ENCODE data around the gene MTG1.
"Not testable (repeated sequence)": the region's sequence is repeated elsewhere in the genome, so short reads cannot be mapped to it uniquely, and the experiment has no call there.

The MTG1 gene

DNA sequence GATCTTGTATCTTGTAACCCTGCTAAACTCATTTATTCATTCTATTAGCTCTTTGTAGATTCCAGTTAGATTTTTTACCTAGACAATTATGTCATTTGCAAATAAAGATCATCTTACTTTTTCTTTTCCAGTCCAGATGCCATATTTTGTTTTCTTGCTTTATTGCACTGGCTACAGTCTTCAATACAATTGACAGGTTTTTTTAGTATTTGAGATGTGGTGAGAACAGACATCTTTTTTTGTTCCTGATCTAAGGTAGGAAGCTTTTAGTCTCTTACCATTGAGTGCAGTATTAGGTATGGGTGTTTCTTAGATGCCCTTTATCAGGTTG, 18.4 kb downstream of the MTG1 start:
- TF ChIP-seq, protein P1, sequence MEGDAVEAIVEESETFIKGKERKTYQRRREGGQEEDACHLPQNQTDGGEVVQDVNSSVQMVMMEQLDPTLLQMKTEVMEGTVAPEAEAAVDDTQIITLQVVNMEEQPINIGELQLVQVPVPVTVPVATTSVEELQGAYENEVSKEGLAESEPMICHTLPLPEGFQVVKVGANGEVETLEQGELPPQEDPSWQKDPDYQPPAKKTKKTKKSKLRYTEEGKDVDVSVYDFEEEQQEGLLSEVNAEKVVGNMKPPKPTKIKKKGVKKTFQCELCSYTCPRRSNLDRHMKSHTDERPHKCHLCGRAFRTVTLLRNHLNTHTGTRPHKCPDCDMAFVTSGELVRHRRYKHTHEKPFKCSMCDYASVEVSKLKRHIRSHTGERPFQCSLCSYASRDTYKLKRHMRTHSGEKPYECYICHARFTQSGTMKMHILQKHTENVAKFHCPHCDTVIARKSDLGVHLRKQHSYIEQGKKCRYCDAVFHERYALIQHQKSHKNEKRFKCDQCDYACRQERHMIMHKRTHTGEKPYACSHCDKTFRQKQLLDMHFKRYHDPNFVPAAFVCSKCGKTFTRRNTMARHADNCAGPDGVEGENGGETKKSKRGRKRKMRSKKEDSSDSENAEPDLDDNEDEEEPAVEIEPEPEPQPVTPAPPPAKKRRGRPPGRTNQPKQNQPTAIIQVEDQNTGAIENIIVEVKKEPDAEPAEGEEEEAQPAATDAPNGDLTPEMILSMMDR (IDR thresholded peaks at IDR 0.05; ENCODE audit: insufficient read depth, missing control alignments): no peak
- no peak for FAIRE-seq
- DNase-seq (ENCODE audit: insufficient read length, low spot score): no peak

DNA sequence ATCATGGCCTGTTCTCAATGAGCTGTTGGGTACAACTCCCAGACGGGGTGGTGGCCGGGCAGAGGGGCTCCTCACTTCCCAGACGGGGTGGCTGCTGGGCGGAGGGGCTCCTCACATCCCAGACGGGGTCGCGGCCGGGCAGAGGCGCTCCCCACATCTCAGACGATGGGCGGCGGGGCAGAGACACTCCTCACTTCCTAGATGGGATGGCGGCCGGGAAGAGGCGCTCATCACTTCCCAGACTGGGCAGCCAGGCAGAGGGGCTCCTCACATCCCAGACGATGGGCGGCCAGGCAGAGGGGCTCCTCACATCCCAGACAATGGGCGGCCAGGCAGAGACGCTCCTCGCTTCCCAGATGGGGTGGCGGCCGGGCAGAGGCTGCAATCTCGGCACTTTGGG, 20.4 kb downstream of the MTG1 start:
- FAIRE-seq; DNase-seq (ENCODE audit: insufficient read length, low spot score): not testable (repeated sequence)

DNA sequence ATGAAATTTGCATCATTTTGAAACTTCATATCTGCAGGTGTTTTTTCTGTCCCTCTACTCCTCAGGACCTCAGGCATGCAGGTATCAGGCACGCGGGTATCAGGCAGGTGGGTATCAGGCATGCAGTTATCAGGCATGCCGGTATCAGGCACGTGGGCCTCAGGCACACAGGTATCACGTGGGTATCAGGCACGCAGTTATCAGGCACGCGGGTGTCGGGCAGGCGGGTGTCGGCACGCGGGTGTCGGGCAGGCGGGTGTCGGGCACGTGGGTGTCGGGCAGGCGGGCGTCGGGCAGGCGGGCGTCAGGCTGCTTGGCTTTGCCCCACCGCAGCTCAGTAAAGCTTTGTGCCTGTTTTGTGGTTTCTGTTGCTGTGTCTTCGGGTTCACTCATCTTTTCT, 21.8 kb downstream of the MTG1 start:
- no peak for DNase-seq (ENCODE audit: insufficient read length, low spot score)
- FAIRE-seq: no peak
- TF ChIP-seq, protein P1 (IDR thresholded peaks at IDR 0.05; ENCODE audit: insufficient read depth, missing control alignments): no peak

DNA sequence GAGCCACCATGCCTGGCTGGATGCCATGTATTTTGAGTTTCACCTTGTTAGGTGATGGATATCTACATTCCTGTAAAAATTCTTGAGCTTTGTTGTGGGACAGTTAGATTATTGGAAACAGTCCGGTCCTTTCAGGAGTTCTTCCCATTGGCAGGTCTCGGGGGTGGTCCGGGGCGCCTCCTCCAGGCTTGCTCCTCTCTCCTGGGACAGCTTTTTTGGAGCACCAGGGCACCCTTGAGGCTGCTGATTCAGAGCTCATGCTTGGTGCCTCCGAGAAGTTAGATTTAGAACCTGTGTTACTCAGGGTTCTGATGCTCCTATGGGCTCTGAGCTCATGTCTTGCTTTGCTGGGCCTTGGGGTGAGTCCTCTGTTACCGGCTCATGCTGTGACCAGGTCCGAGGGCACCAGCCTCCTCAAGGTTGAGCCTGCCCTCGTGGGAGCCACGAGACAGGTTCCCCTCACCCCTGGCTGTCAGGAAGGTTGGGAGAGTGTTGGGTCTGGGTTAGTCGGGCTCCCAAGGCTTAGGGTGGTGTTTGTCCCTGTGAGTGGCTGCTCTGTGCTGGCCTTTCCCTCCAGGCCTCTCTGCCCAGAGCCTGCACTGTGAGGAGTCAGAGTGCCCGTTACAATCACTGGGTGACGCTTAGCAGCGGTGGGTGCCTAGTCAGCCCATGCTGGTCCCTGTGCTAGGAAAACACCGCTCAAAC, 24.5 kb downstream of the MTG1 start:
- FAIRE-seq (no peak), DNase-seq (ENCODE audit: insufficient read length, low spot score) (no peak)
- TF ChIP-seq, protein P1 (IDR thresholded peaks at IDR 0.05; ENCODE audit: insufficient read depth, missing control alignments): no peak

DNA sequence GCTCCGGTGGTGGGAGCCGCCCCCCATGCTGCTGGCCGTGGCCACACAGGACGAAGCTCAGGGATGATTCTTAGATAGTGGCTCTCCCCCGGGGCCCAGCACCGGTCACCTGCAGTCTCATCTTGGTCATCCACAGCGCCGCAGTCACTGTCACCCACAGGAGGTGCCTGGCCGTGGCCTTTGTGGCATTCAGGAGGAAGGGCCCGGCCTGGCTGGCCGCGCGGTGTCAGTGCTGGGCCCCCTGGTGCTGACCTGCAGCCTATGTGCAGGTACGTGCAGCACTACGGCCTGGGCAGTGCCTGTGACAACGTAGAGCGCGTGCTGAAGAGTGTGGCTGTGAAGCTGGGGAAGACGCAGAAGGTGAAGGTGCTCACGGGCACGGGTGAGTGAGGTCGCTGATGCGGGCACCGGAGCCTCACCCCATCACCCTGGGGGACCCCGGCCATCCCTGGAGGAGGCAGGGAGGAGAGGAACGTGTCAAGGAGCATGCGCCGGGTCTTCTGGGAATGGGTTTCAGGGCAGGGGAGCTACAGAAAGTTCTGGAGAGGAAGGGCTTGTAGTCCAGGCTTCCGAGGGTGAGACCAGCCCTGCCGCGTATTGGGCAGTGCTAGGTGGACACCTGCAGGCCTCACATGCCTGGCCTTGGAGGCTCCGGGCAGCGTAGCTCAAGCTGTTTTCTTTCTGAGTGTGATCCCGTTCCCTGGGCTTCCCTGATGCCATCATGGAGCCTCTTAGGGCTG, 25.4 kb downstream of the MTG1 start:
- FAIRE-seq (no peak), DNase-seq (ENCODE audit: insufficient read length, low spot score) (no peak)
- TF ChIP-seq, protein P1 (IDR thresholded peaks at IDR 0.05; ENCODE audit: insufficient read depth, missing control alignments): no peak

DNA sequence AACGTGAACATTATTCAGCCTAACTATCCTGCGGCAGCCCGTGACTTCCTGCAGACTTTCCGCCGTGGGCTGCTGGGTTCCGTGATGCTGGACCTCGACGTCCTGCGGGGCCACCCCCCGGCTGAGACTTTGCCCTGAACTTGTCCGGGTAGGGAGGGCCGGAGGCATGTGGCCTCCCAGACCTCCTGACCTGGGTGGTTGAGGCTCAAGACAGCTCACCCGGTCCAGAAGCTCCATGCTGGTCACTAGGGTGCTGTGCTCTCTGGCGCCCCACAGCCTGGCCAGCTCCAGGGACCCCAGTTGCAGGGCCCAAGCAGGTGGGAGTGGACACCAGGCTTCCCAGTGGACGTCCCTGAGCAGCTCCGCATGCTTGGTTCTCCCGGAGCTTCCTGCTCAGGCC, 26.1 kb downstream of the MTG1 start:
- TF ChIP-seq, protein P1 (IDR thresholded peaks at IDR 0.05; ENCODE audit: insufficient read depth, missing control alignments): no peak
- no peak for FAIRE-seq
- no peak for DNase-seq (ENCODE audit: insufficient read length, low spot score)

DNA sequence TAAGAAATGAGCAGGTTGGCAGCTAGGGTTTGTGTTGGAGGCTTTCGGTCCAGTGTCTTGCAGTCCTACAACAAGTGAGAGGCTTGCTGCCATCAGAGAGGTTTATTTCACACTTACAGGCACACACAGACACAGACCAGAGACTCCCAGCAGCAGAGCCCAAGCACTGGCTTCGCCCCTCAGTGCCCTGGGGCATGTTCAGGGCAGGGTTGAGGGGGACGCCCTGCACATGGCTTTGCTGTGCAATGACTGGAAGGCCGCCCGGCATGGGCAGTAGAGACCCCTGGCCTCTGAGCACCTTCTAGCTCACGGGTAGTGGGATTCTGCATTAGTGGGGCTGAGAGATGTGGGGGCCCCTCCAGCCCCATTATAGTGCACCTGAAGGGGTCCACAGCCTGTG, 26.6 kb downstream of the MTG1 start:
- no peak for FAIRE-seq
- DNase-seq (ENCODE audit: insufficient read length, low spot score): no peak

More for the DNA sequence above, 26.6 kb downstream of the MTG1 start:
- TF ChIP-seq, protein P1 (IDR thresholded peaks at IDR 0.05; ENCODE audit: insufficient read depth, missing control alignments): no peak
